Sigmoid colon (tissue), 7 donors: Measurements from ENCODE around the gene TBXAS1. TPM values are rescaled to one million over a fixed set of nuclear protein-coding genes. Genes with fewer than 3 reads are reported as not detected.

ENCODE experiments used
- DNase-seq: peaks from one replicate; pipeline ENCODE4 v3.0.0-alpha.2; 2019
- H3K27ac ChIP-seq, 4 donors: fragments of 200-600 bp; sonication (generic); one replicate each; pipeline ENCODE4 v1.5.1; 2016 to 2019; ENCODE audit warnings: mild to moderate bottlenecking in 1 of 4
- H3K27me3 ChIP-seq, 3 donors: fragments of 200-600 bp; sonication (generic); one replicate each; pipeline ENCODE4 v1.5.1; 2019; ENCODE audit warnings: mild to moderate bottlenecking in 1 of 3
- H3K36me3 ChIP-seq, 4 donors: fragments of 200-600 bp; sonication (generic); one replicate each; pipeline ENCODE4 v1.5.1; 2016 to 2019
- H3K4me1 ChIP-seq, 4 donors: fragments of 200-600 bp; sonication (generic); one replicate each; pipeline ENCODE4 v1.5.1; 2017 to 2019
- H3K4me3 ChIP-seq, 4 donors: fragments of 200-600 bp; sonication (generic); one replicate each; pipeline ENCODE4 v1.5.1; 2017 to 2019; ENCODE audit warnings: mild to moderate bottlenecking in 2 of 4, moderate library complexity in 1 of 4
- H3K9me3 ChIP-seq, 4 donors: fragments of 200-600 bp in 3 of 4; sonication (generic) in 3 of 4; one replicate each; pipeline versions ENCODE4 v1.5.1 to v1.6.1; 2013 to 2019
- CTCF ChIP-seq, 4 experiments: fragments of 450-650 bp in 3 of 4; fragments of 200-600 bp in 1 of 4; IDR thresholded peaks; one replicate each; pipeline ENCODE4 v1.5.1; 2016 to 2019; ENCODE audit warnings: antibody characterized with exemption in 4 of 4, mild to moderate bottlenecking in 3 of 4, moderate library complexity in 2 of 4
- EP300 ChIP-seq, 4 donors: sonication (generic); formaldehyde crosslinking; IDR thresholded peaks; one replicate each; pipeline ENCODE4 v1.6.1; 2017; ENCODE audit warnings: antibody characterized with exemption in 4 of 4
- POLR2A ChIP-seq, 2 donors: fragments of 450-650 bp; IDR thresholded peaks; one replicate each; pipeline ENCODE4 v1.6.1; 2016; ENCODE audit warnings: antibody characterized with exemption in 2 of 2, mild to moderate bottlenecking in 2 of 2, moderate library complexity in 2 of 2
- POLR2AphosphoS5 ChIP-seq, 4 donors: sonication (generic); formaldehyde crosslinking; IDR thresholded peaks; one replicate each; pipeline ENCODE4 v1.6.1; 2017; ENCODE audit warnings: antibody characterized with exemption in 4 of 4
- WGBS, 2 donors: extraction: QIAGEN DNeasy Blood & Tissue Kit; methylation state at CpG; one replicate each; pipeline ENCODE4 v1.1.7; 2013; 5-methylcytosine and 5-hydroxymethylcytosine counted together
- intact Hi-C: fragments of 100-400 bp; cut with DNase I; formaldehyde crosslinking; loops from one replicate; pipeline ENCODE4 v1.15.1; 2023
- polyA plus RNA-seq, 3 donors: library from polyadenylated mRNA; stranded (reverse); fragments of 200-250 nt; gene quantifications; one replicate each; pipeline ENCODE4 v1.2.3, GENCODE V29; 2013
- total RNA-seq, 4 donors: library from RNA; depleted of rRNA; stranded (reverse); fragments of >200 nt; gene quantifications; one replicate each; pipeline ENCODE4 v1.1.0, GENCODE V29; 2016
- donor health status: healthy with polysubstance abuse.
- donor health status: Bipolar disorder and iron deficiency.
- donor health status: healthy.

The TBXAS1 gene
- total and polyA plus RNA-seq, 7 donors: 6.0 to 28.2 (median 19.3) TPM

- Histone ChIP-seq H3K36me3 (no peaks in the 10 kb centered on the region), H3K27me3 (no peaks in the 10 kb centered on the region), H3K9me3 (no peaks in the 10 kb centered on the region), H3K4me3 (no peak overlapping the region), H3K27ac (peak overlapping the region in 1 of 4 donors; percentile 51), H3K4me1 (peaks cover 0 to 10% (median 0%) of the 10 kb centered on the region in 4 donors)
- intact Hi-C loops: no loop called here
- TF ChIP-seq CTCF (IDR thresholded peaks at IDR 0.05): no peak
- TF ChIP-seq EP300 (IDR thresholded peaks at IDR 0.05): no peak
- TF ChIP-seq POLR2A (IDR thresholded peaks at IDR 0.05): no peak
- TF ChIP-seq POLR2AphosphoS5 (IDR thresholded peaks at IDR 0.05): no peak
- WGBS, 2 donors: 79 to 81% methylated on average over 8 of the region's 8 CpGs
- DNase-seq: no peak
Observed at GRCh38 chr7:139871331-139871730, 42.3 kb downstream of the TBXAS1 start.

GRCh38 chr7:139871820-139872219 lies 42.8 kb downstream of the TBXAS1 start:
- DNase-seq: no peak
- no peak overlapping the region for H3K4me3 ChIP-seq
- peaks cover 0 to 10% (median 0%) of the 10 kb centered on the region in 4 donors for H3K4me1 ChIP-seq
- TF ChIP-seq CTCF (IDR thresholded peaks at IDR 0.05): no peak
- TF ChIP-seq EP300 (IDR thresholded peaks at IDR 0.05): no peak
- no peak for TF ChIP-seq POLR2AphosphoS5 (IDR thresholded peaks at IDR 0.05)
- TF ChIP-seq POLR2A (IDR thresholded peaks at IDR 0.05): no peak
- intact Hi-C loops: no loop called here
- H3K27me3 ChIP-seq: no peaks in the 10 kb centered on the region
- H3K9me3 ChIP-seq: no peaks in the 10 kb centered on the region
- H3K36me3 ChIP-seq: no peaks in the 10 kb centered on the region
- peak overlapping the region in 1 of 4 donors; percentile 51 for H3K27ac ChIP-seq
- 76 to 80% methylated on average over 2 of the region's 2 CpGs for WGBS, 2 donors

- H3K27ac ChIP-seq: no peak overlapping the region
- intact Hi-C loops: no loop called here
- no peak overlapping the region for H3K4me3 ChIP-seq
- TF ChIP-seq EP300 (IDR thresholded peaks at IDR 0.05) (no peak), CTCF (IDR thresholded peaks at IDR 0.05) (no peak), POLR2A (IDR thresholded peaks at IDR 0.05) (no peak), POLR2AphosphoS5 (IDR thresholded peaks at IDR 0.05) (no peak)
- H3K27me3 ChIP-seq: no peaks in the 10 kb centered on the region
- no peaks in the 10 kb centered on the region for H3K9me3 ChIP-seq
- DNase-seq: no peak
- H3K4me1 ChIP-seq: peaks cover 0 to 10% (median 0%) of the 10 kb centered on the region in 4 donors
- 90 to 95% methylated on average over 8 of the region's 8 CpGs for whole genome bisulfite sequencing, 2 donors
- H3K36me3 ChIP-seq: no peaks in the 10 kb centered on the region
Observed at GRCh38 chr7:139873593-139874301, 44.7 kb downstream of the TBXAS1 start.

GRCh38 chr7:139874302-139874629 lies 45.2 kb downstream of the TBXAS1 start:
- WGBS, 2 donors: 94 to 96% methylated on average over 9 of the region's 9 CpGs
- Histone ChIP-seq H3K9me3 (no peaks in the 10 kb centered on the region), H3K27me3 (no peaks in the 10 kb centered on the region), H3K4me1 (peaks cover 0 to 10% (median 0%) of the 10 kb centered on the region in 4 donors), H3K27ac (no peak overlapping the region), H3K36me3 (no peaks in the 10 kb centered on the region), H3K4me3 (no peak overlapping the region)
- no peak for DNase-seq
- TF ChIP-seq EP300 (IDR thresholded peaks at IDR 0.05): no peak
- TF ChIP-seq CTCF (IDR thresholded peaks at IDR 0.05): no peak
- TF ChIP-seq POLR2A (IDR thresholded peaks at IDR 0.05): no peak
- TF ChIP-seq POLR2AphosphoS5 (IDR thresholded peaks at IDR 0.05): no peak
- intact Hi-C loops: no loop called here

GRCh38 chr7:139875821-139876241 lies 46.8 kb downstream of the TBXAS1 start:
- no peak overlapping the region for H3K4me3 ChIP-seq
- intact Hi-C loops: no loop called here
- no peak overlapping the region for H3K27ac ChIP-seq
- H3K4me1 ChIP-seq: peaks cover 0 to 8% (median 0%) of the 10 kb centered on the region in 4 donors
- WGBS, 2 donors: 65 to 78% methylated on average over 7 of the region's 7 CpGs
- H3K9me3 ChIP-seq: no peaks in the 10 kb centered on the region
- no peaks in the 10 kb centered on the region for H3K36me3 ChIP-seq
- no peaks in the 10 kb centered on the region for H3K27me3 ChIP-seq
- no peak for DNase-seq
- TF ChIP-seq POLR2AphosphoS5 (IDR thresholded peaks at IDR 0.05) (no peak), POLR2A (IDR thresholded peaks at IDR 0.05) (no peak), EP300 (IDR thresholded peaks at IDR 0.05) (no peak), CTCF (IDR thresholded peaks at IDR 0.05) (no peak)
